GM21367 (cell line): ENCODE measurements around the gene LDLRAD3.

Experiments used
- ATAC-seq: cut with Tn5 transposase; IDR thresholded peaks from one replicate; pipeline ENCODE4 v1.9.1; 2021; ENCODE audit not compliant: unreplicated experiment

Gene LDLRAD3

GRCh38 chr11:36015799-36016198 lies 71.9 kb downstream of the LDLRAD3 start:
- ATAC-seq, result no peak

DNA sequence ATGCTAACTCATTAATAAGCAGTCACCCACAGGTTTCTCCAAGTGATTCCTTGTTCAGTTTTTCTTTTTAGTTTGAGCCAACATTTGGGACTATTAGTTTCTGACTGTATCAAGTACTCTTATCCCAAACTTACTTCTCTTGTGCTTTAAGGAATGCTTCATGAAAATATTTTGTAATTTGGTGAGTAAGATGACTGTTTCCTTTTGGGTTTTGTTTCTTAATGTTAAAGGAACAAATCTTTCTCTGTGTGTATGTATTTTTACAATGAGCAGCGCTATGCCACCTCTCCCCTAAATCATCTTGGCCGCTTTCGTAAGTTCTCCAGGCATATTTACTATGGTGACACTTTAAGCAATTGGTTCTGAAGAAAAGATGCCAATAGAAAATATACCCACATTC lies 72.4 kb downstream of the LDLRAD3 start:
- no peak for ATAC-seq

GRCh38 chr11:36016709-36017108 lies 72.8 kb downstream of the LDLRAD3 start:
- no peak for ATAC-seq

- ATAC-seq, result no peak
These were observed 75.2 kb downstream of the LDLRAD3 start for GRCh38 chr11:36019005-36019596.

GRCh38 chr11:36019722-36020121 lies 75.9 kb downstream of the LDLRAD3 start:
- no peak for ATAC-seq

- ATAC-seq, result no peak
These were observed 79.0 kb downstream of the LDLRAD3 start for GRCh38 chr11:36022882-36023281.

- no peak for ATAC-seq
These were observed 80.1 kb downstream of the LDLRAD3 start for GRCh38 chr11:36023922-36024321.

DNA sequence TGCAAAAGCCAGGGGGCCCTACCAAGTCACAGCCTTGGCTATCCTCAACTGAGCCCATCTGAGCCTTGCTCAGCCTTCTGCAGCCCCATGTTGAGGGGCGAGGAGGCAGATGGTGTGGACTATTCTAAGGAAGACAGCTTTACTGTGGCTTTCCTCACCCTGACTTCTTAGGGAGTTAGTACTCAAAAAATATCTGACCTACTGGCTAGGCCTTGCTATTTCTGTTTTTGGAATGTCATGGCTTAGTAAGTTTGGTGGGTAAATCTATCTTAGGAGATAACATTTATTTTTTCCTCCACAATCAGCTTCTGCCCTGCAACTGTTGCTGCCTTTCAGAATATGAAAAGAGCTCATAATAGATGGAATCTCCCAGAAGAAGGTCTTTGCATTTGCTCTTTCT lies 80.9 kb downstream of the LDLRAD3 start:
- ATAC-seq, result no peak

- no peak for ATAC-seq
These were observed 82.6 kb downstream of the LDLRAD3 start for GRCh38 chr11:36026315-36026968.

GRCh38 chr11:36027731-36028130 lies 83.9 kb downstream of the LDLRAD3 start:
- no peak for ATAC-seq

GRCh38 chr11:36029616-36030015 lies 85.8 kb downstream of the LDLRAD3 start:
- ATAC-seq, result no peak

- no peak for ATAC-seq
These were observed 86.9 kb downstream of the LDLRAD3 start for GRCh38 chr11:36030731-36031281.

- ATAC-seq, result no peak
These were observed 89.4 kb downstream of the LDLRAD3 start for GRCh38 chr11:36033082-36033751.

- no peak for ATAC-seq
These were observed 90.1 kb downstream of the LDLRAD3 start for GRCh38 chr11:36033936-36034335.

GRCh38 chr11:36034551-36035331 lies 90.9 kb downstream of the LDLRAD3 start:
- no peak for ATAC-seq

DNA sequence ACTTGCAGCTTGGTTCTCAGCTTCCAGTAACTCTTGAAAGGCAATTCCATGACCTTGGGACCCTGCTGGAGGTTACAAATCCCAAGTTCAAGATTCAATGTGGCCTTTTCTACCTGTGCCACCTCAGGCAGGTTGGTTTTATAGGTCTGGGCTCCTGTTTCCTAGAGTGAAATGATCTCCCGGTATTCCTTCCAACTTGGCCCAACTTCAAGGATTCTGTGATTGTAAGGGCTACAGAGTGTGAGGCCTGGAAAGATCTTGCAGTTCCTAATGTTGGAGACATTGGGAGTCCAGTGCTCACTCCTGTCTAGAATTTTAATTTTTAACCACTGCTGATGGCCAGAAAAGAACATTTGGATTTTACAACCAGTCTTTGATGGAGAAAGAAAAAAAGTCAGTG lies 91.6 kb downstream of the LDLRAD3 start:
- ATAC-seq, result no peak

- no peak for ATAC-seq
These were observed 92.1 kb downstream of the LDLRAD3 start for GRCh38 chr11:36035999-36036398.

- no peak for ATAC-seq
These were observed 93.2 kb downstream of the LDLRAD3 start for GRCh38 chr11:36037031-36037430.

DNA sequence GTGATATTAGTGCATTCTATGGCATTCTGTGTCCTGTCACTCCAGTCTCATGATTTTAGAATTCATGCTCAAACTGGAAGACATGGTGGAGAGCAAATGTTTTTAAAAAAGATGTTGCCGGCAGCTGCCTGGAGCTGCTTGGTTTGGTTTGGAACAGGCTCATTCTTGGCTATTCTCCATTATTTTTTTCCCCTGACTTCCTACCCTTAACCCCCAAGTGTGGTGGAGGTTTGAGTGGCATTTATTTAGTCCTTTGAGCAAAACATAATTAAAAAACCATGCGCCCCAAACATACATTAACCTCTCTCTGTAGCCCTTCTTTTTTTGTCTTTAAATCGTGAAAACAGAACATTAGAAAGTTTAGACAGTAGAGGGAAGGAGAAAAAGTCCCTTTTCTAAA lies 94.7 kb downstream of the LDLRAD3 start:
- ATAC-seq, result no peak

- no peak for ATAC-seq
These were observed 95.6 kb downstream of the LDLRAD3 start for GRCh38 chr11:36039471-36039870.

- ATAC-seq, result no peak
These were observed 98.2 kb downstream of the LDLRAD3 start for GRCh38 chr11:36041988-36042611.
